Measurements from ENCODE around the gene ANKS3. TPM values are rescaled to one million over a fixed set of nuclear protein-coding genes. Genes with fewer than 3 reads are reported as not detected.
A peak's percentile ranks its signal among the peaks of the same experiment; 100 is the strongest.

Gene ANKS3
- total and polyA plus RNA-seq, 2 of the 8 experiments (the other 6 are each of a cell fraction or from before 2014, with no cell fraction given): 15.5 to 23.9 TPM

- Histone ChIP-seq H3K79me1 (ENCODE audit: low read depth, low read length) (peaks cover 15% of the 10 kb centered on the region; the same call in 1 of the 2 replicates), H3K27ac (ENCODE audit: low read depth, low read length) (no peak overlapping the region), H3K56ac (replicated peaks; ENCODE audit: insufficient read length, low read depth, low read length) (no peak overlapping the region), H2AFZ (ENCODE audit: low read length) (no peak overlapping the region), H3K18ac (ENCODE audit: extremely low read depth, low read length) (no peak overlapping the region), H2AK5ac (ENCODE audit: low read depth, low read length) (peak overlapping the region; percentile 65; the same call in 1 of the 2 replicates), H4K8ac (ENCODE audit: extremely low read depth, insufficient read depth, low read length) (no peak overlapping the region), H3K4me3 (ENCODE audit: extremely low read depth in 1 of 4, insufficient read depth in 2 of 4, low read depth in 3 of 4, low read length in 4 of 4) (no peak overlapping the region), H3K36me3 (ENCODE audit: control insufficient read depth in 2 of 4, insufficient read depth in 4 of 4, low read length in 3 of 4) (peaks cover 0 to 8% (median 2%) of the 10 kb centered on the region in 4 experiments; a peak in 5 of 8 replicates), H4K5ac (ENCODE audit: insufficient read length, low read depth, low read length) (no peak overlapping the region), H2BK15ac (ENCODE audit: low read length) (no peak overlapping the region), H3K27me3 (replicated peaks in 1 of 4; ENCODE audit: control insufficient read depth in 3 of 4, extremely low read depth in 1 of 4, insufficient read depth in 3 of 4, low read length in 3 of 4) (no peaks in the 10 kb centered on the region), H3K4me2 (ENCODE audit: insufficient read depth in 1 of 2, low read depth in 2 of 2, low read length in 2 of 2) (no peak overlapping the region), H4K91ac (replicated peaks; ENCODE audit: insufficient read length, low read length) (no peak overlapping the region), H4K20me1 (replicated peaks in 1 of 2; ENCODE audit: control insufficient read depth in 1 of 2, insufficient read depth in 2 of 2, low read length in 2 of 2) (peaks cover 0 to 15% of the 10 kb centered on the region in 2 experiments), H3K9me3 (ENCODE audit: insufficient read depth in 2 of 2, low read depth in 1 of 2, low read length in 1 of 2) (no peaks in the 10 kb centered on the region), H2BK12ac (ENCODE audit: low read depth, low read length) (no peak overlapping the region), H3K4ac (replicated peaks; ENCODE audit: insufficient read length, low read depth, low read length) (no peak overlapping the region), H2BK120ac (replicated peaks; ENCODE audit: low read depth, low read length) (no peak overlapping the region), H3K23me2 (ENCODE audit: low read depth, low read length) (no peaks in the 10 kb centered on the region; the same call in 1 of the 2 replicates), H3K14ac (ENCODE audit: insufficient read length) (no peak overlapping the region), H3K79me2 (ENCODE audit: control insufficient read depth in 1 of 2, insufficient read depth in 2 of 2, low read length in 2 of 2) (no peaks in the 10 kb centered on the region), H2BK20ac (ENCODE audit: low read length) (no peak overlapping the region), H3K4me1 (replicated peaks in 1 of 4; ENCODE audit: control insufficient read depth in 3 of 4, insufficient read depth in 4 of 4, low read length in 3 of 4) (peaks cover 0 to 2% (median 0%) of the 10 kb centered on the region in 4 experiments; a peak in 3 of 7 replicates), H2BK5ac (ENCODE audit: low read depth, low read length) (peak overlapping the region; percentile 75; the same call in 1 of the 2 replicates), H3K9ac (replicated peaks in 1 of 4; ENCODE audit: extremely low read depth in 1 of 4, low read depth in 3 of 4, low read length in 3 of 4) (no peak overlapping the region), H3K23ac (ENCODE audit: insufficient read length) (no peak overlapping the region)
- FAIRE-seq (no peak), DNase-seq (ENCODE audit: low read depth in 1 of 2, low spot score in 2 of 2) (no peak)
- ChIA-PET CTCF (ENCODE audit: partially characterized antibody) (interaction anchor here (1.8 to 2.8 kb wide), 2 partner anchors 11 to 143 kb away, joined by 8 to 18 read pairs; no protein-coding TSS in a partner anchor), POLR2A (ENCODE audit: partially characterized antibody) (interaction anchor here (1.0 kb wide), 1 partner anchor 31 kb away, joined by 3 read pairs; no protein-coding TSS in a partner anchor)
- 94% methylated on average over 10 of the region's 11 CpGs; no CpG with 5 or more reads in 1 of the 2 experiments for WGBS, 2 experiments (ENCODE audit: extremely low coverage in 1 of 2, insufficient coverage in 1 of 2, insufficient read length in 1 of 2, insufficient replicate concordance in 2 of 2, low coverage in 1 of 2, low lambda C conversion rate in 2 of 2, missing lambda C conversion rate in 1 of 2)
- TF ChIP-seq MAX (IDR thresholded peaks at IDR 0.05) (no peak), CTBP2 (IDR thresholded peaks at IDR 0.05; ENCODE audit: borderline replicate concordance, insufficient read depth, insufficient read length, low read length) (no peak), SAP30 (IDR thresholded peaks at IDR 0.05; ENCODE audit: insufficient read depth, insufficient replicate concordance, low read length) (no peak), ASH2L (IDR thresholded peaks at IDR 0.05; ENCODE audit: low read length) (no peak), CTCF (IDR thresholded peaks at IDR 0.05; ENCODE audit: control extremely low read depth in 1 of 3, insufficient read depth in 1 of 3, low read depth in 1 of 3, low read length in 3 of 3) (no peak), RNF2 (IDR thresholded peaks at IDR 0.05; ENCODE audit: borderline replicate concordance, low read depth, low read length, missing control alignments, poor library complexity, severe bottlenecking) (no peak), RBBP5 (IDR thresholded peaks at IDR 0.05; ENCODE audit: borderline replicate concordance, low read depth, low read length) (no peak), TBP (IDR thresholded peaks at IDR 0.05; ENCODE audit: low read depth, low read length) (no peak), FOSL1 (IDR thresholded peaks at IDR 0.05; ENCODE audit: insufficient read depth, low read depth, low read length) (no peak)
Observed at GRCh38 chr16:4661661-4662060, 72.4 kb downstream of the ANKS3 start.

Measured in H1 (cell line).